ENCODE measurements around the gene ENG.

Gene ENG

GRCh38 chr9:127765418-127765817 is 89.0 kb downstream of the ENG start:
- Histone ChIP-seq H3K36me3 (ENCODE audit: control insufficient read depth in 2 of 2, insufficient read depth in 1 of 2, low read length in 2 of 2) (no peaks in the 10 kb centered on the region), H3K4me3 (ENCODE audit: low read depth, low read length) (no peak overlapping the region), H3K27ac (ENCODE audit: extremely low read depth, low read depth, low read length) (no peak overlapping the region), H3K4me1 (ENCODE audit: control insufficient read depth, insufficient read depth, low read length) (no peaks in the 10 kb centered on the region), H3K9me3 (ENCODE audit: control insufficient read depth, insufficient read depth, low read depth, low read length) (no peaks in the 10 kb centered on the region)
- ChIA-PET POLR2A (no interaction called here), CTCF (interaction anchor here (0.5 to 2.4 kb wide), 6 partner anchors 19 to 175 kb away, joined by 3 to 13 read pairs (median 5); partner anchors contain the start of gene TOR2A)
- TF ChIP-seq ZNF16 (tag by site-specific recombination; IDR thresholded peaks at IDR 0.05; ENCODE audit: low read depth), result no peak
- TF ChIP-seq ZNF623 (tag by site-specific recombination; IDR thresholded peaks at IDR 0.05), result peak; percentile 97

Measured in HEK293 (cell line).